ENCODE data around the gene NME7. TPM values are rescaled to one million over a fixed set of nuclear protein-coding genes. Genes with fewer than 3 reads are reported as not detected.

Gene NME7
- total and polyA plus RNA-seq, 2 experiments from 2014 or later = 39.1 to 48.5 TPM

- TF ChIP-seq, protein P1, sequence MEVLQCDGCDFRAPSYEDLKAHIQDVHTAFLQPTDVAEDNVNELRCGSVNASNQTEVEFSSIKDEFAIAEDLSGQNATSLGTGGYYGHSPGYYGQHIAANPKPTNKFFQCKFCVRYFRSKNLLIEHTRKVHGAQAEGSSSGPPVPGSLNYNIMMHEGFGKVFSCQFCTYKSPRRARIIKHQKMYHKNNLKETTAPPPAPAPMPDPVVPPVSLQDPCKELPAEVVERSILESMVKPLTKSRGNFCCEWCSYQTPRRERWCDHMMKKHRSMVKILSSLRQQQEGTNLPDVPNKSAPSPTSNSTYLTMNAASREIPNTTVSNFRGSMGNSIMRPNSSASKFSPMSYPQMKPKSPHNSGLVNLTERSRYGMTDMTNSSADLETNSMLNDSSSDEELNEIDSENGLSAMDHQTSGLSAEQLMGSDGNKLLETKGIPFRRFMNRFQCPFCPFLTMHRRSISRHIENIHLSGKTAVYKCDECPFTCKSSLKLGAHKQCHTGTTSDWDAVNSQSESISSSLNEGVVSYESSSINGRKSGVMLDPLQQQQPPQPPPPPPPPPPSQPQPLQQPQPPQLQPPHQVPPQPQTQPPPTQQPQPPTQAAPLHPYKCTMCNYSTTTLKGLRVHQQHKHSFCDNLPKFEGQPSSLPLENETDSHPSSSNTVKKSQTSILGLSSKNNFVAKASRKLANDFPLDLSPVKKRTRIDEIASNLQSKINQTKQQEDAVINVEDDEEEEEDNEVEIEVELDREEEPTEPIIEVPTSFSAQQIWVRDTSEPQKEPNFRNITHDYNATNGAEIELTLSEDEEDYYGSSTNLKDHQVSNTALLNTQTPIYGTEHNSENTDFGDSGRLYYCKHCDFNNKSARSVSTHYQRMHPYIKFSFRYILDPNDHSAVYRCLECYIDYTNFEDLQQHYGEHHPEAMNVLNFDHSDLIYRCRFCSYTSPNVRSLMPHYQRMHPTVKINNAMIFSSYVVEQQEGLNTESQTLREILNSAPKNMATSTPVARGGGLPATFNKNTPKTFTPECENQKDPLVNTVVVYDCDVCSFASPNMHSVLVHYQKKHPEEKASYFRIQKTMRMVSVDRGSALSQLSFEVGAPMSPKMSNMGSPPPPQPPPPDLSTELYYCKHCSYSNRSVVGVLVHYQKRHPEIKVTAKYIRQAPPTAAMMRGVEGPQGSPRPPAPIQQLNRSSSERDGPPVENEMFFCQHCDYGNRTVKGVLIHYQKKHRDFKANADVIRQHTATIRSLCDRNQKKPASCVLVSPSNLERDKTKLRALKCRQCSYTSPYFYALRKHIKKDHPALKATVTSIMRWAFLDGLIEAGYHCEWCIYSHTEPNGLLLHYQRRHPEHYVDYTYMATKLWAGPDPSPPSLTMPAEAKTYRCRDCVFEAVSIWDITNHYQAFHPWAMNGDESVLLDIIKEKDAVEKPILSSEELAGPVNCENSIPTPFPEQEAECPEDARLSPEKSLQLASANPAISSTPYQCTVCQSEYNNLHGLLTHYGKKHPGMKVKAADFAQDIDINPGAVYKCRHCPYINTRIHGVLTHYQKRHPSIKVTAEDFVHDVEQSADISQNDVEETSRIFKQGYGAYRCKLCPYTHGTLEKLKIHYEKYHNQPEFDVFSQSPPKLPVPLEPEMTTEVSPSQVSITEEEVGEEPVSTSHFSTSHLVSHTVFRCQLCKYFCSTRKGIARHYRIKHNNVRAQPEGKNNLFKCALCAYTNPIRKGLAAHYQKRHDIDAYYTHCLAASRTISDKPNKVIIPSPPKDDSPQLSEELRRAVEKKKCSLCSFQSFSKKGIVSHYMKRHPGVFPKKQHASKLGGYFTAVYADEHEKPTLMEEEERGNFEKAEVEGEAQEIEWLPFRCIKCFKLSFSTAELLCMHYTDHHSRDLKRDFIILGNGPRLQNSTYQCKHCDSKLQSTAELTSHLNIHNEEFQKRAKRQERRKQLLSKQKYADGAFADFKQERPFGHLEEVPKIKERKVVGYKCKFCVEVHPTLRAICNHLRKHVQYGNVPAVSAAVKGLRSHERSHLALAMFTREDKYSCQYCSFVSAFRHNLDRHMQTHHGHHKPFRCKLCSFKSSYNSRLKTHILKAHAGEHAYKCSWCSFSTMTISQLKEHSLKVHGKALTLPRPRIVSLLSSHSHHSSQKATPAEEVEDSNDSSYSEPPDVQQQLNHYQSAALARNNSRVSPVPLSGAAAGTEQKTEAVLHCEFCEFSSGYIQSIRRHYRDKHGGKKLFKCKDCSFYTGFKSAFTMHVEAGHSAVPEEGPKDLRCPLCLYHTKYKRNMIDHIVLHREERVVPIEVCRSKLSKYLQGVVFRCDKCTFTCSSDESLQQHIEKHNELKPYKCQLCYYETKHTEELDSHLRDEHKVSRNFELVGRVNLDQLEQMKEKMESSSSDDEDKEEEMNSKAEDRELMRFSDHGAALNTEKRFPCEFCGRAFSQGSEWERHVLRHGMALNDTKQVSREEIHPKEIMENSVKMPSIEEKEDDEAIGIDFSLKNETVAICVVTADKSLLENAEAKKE (CRISPR knock-in tag; IDR thresholded peaks at IDR 0.05) = no peak
- no peak for TF ChIP-seq EZH2 (IDR thresholded peaks at IDR 0.05; ENCODE audit: low read depth, unreplicated experiment)
- TF ChIP-seq, protein P2, sequence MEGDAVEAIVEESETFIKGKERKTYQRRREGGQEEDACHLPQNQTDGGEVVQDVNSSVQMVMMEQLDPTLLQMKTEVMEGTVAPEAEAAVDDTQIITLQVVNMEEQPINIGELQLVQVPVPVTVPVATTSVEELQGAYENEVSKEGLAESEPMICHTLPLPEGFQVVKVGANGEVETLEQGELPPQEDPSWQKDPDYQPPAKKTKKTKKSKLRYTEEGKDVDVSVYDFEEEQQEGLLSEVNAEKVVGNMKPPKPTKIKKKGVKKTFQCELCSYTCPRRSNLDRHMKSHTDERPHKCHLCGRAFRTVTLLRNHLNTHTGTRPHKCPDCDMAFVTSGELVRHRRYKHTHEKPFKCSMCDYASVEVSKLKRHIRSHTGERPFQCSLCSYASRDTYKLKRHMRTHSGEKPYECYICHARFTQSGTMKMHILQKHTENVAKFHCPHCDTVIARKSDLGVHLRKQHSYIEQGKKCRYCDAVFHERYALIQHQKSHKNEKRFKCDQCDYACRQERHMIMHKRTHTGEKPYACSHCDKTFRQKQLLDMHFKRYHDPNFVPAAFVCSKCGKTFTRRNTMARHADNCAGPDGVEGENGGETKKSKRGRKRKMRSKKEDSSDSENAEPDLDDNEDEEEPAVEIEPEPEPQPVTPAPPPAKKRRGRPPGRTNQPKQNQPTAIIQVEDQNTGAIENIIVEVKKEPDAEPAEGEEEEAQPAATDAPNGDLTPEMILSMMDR (conservative IDR thresholded peaks at IDR 0.05; ENCODE audit: low read depth in 2 of 2) = no peak
These were observed 45.5 kb downstream of the NME7 start (continued) for GRCh38 chr1:169322138-169322537.

GRCh38 chr1:169321539-169321938 lies 46.1 kb downstream of the NME7 start:
- H3K36me3 Mint-ChIP-seq (ENCODE audit: low read depth) = no peaks in the 10 kb centered on the region
- ATAC-seq = no peak

More at GRCh38 chr1:169321539-169321938, 46.1 kb downstream of the NME7 start:
- H3K4me2 ChIP-seq = no peak overlapping the region
- Mint-ChIP-seq H3K27me3 (ENCODE audit: insufficient read depth, low read depth, poor library complexity) (no peaks in the 10 kb centered on the region), H3K4me3 (no peak overlapping the region), H3K9me3 (no peaks in the 10 kb centered on the region), H3K4me1 (peaks cover 24% of the 10 kb centered on the region), H3K27ac (no peak overlapping the region)
- no peak overlapping the region for H2AFZ ChIP-seq
- no peaks in the 10 kb centered on the region for H3K36me3 ChIP-seq (ENCODE audit: insufficient read depth)
- no peak for DNase-seq (ENCODE audit: low spot score)
- no peaks in the 10 kb centered on the region for H3K9me2 ChIP-seq (ENCODE audit: insufficient read depth)
- H3K4me3 ChIP-seq = no peak overlapping the region
- no peaks in the 10 kb centered on the region for H3F3A ChIP-seq (replicated peaks; ENCODE audit: low read depth)
- TF ChIP-seq ETS1 (IDR thresholded peaks at IDR 0.05) = no peak
- no peak for TF ChIP-seq EZH2 (IDR thresholded peaks at IDR 0.05; ENCODE audit: low read depth, unreplicated experiment)
- no peak for TF ChIP-seq JUNB (IDR thresholded peaks at IDR 0.05; ENCODE audit: unreplicated experiment)
- no peaks in the 10 kb centered on the region for H3K79me2 ChIP-seq (replicated peaks; ENCODE audit: insufficient read depth)
- no peaks in the 10 kb centered on the region for H4K20me1 ChIP-seq (replicated peaks; ENCODE audit: insufficient read depth)
- H3K4me1 ChIP-seq (ENCODE audit: insufficient read depth) = peaks cover 24% of the 10 kb centered on the region
- H3K27ac ChIP-seq (ENCODE audit: low read depth) = no peak overlapping the region
- no peaks in the 10 kb centered on the region for H3K27me3 ChIP-seq (ENCODE audit: insufficient read depth)
